ENCODE measurements around the gene VAMP2.

GRCh38 chr17:8190506-8190905 is 27.8 kb upstream of the VAMP2 start:
- TF ChIP-seq POLR2A (IDR thresholded peaks at IDR 0.05) (no peak), CTCF (IDR thresholded peaks at IDR 0.05) (no peak)
